CD4-positive, alpha-beta memory T cell (primary cell): ENCODE measurements around the gene CBFA2T3. TPM values are rescaled to one million over a fixed set of nuclear protein-coding genes. Genes with fewer than 3 reads are reported as not detected.

Source experiments
- CTCF ChIA-PET: fragments of 350-600 bp; sonication (Branson Sonifier 250); formaldehyde crosslinking; loops from one replicate; lab custom pipeline; 2021; ENCODE audit warnings: inconsistent platforms; ENCODE audit not compliant: partially characterized antibody; lab: Charles Lee
- POLR2A ChIA-PET: fragments of 350-600 bp; sonication (Branson Sonifier 250); formaldehyde crosslinking; loops from one replicate; lab custom pipeline; 2021; ENCODE audit not compliant: partially characterized antibody; lab: Charles Lee
- DNase-seq, 5 donors: peaks; one replicate each; pipeline versions ENCODE4 v3.0.0 to v3.0.0-alpha.2; 2020 to 2022; ENCODE audit warnings: mixed read lengths in 1 of 5
- H3K27ac ChIP-seq: one replicate; pipeline ENCODE4 v1.7.0; 2013; ENCODE audit warnings: low read depth, low read length
- H3K27me3 ChIP-seq: 2 replicates; pipeline ENCODE4 v1.7.0; 2013; ENCODE audit warnings: mild to moderate bottlenecking, low read length, moderate library complexity; ENCODE audit not compliant: insufficient read depth
- H3K36me3 ChIP-seq: 2 replicates; pipeline ENCODE4 v1.7.0; 2013; ENCODE audit warnings: mild to moderate bottlenecking, low read length, moderate library complexity; ENCODE audit not compliant: insufficient read depth
- H3K4me1 ChIP-seq: 2 replicates; pipeline ENCODE4 v1.7.0; 2013; ENCODE audit warnings: mild to moderate bottlenecking, low read length, moderate library complexity; ENCODE audit not compliant: insufficient read depth
- H3K4me3 ChIP-seq, 2 donors: one replicate each; pipeline ENCODE4 v1.7.0; 2013; ENCODE audit warnings: low read length in 2 of 2, mild to moderate bottlenecking in 1 of 2
- H3K9me3 ChIP-seq, 2 donors: one replicate each; pipeline ENCODE4 v1.7.0; 2013; ENCODE audit warnings: low read length in 2 of 2, control low read depth in 1 of 2; ENCODE audit not compliant: control insufficient read depth in 1 of 2
- H3K27ac Mint-ChIP-seq, 7 donors: one replicate each; pipeline ENCODE4 v1.8.0; 2020 to 2021; ENCODE audit warnings: mixed read lengths in 7 of 7, mild to moderate bottlenecking in 6 of 7, inconsistent platforms in 3 of 7, moderate library complexity in 3 of 7
- H3K27me3 Mint-ChIP-seq, 2 donors: one replicate each; pipeline ENCODE4 v1.8.0; 2020 to 2021; ENCODE audit warnings: mixed read lengths in 2 of 2
- H3K36me3 Mint-ChIP-seq, 2 donors: one replicate each; pipeline ENCODE4 v1.8.0; 2020 to 2021; ENCODE audit warnings: mixed read lengths in 2 of 2, inconsistent platforms in 1 of 2, mild to moderate bottlenecking in 1 of 2
- H3K4me1 Mint-ChIP-seq, 4 donors: one replicate each; pipeline ENCODE4 v1.8.0; 2020 to 2021; ENCODE audit warnings: mixed read lengths in 4 of 4, mild to moderate bottlenecking in 1 of 4
- H3K4me3 Mint-ChIP-seq, 8 donors: one replicate each; pipeline ENCODE4 v1.8.0; 2020 to 2021; ENCODE audit warnings: mixed read lengths in 8 of 8, mild to moderate bottlenecking in 7 of 8, moderate library complexity in 6 of 8, inconsistent platforms in 3 of 8
- H3K9me3 Mint-ChIP-seq, 8 donors: one replicate each; pipeline ENCODE4 v1.8.0; 2020 to 2021; ENCODE audit warnings: mixed read lengths in 8 of 8, mild to moderate bottlenecking in 5 of 8, inconsistent platforms in 3 of 8, moderate library complexity in 1 of 8
- intact Hi-C: fragments of 100-400 bp; cut with micrococcal nuclease; formaldehyde crosslinking; loops from one replicate; pipeline ENCODE4 v1.15.1; 2023
- polyA plus RNA-seq, 2 donors: library from polyadenylated mRNA; unstranded; fragments of 300-500 nt; fragmentation: Illumina TruSeq; gene quantifications; one replicate each; pipeline ENCODE4 v1.2.3, GENCODE V29; 2021
- total RNA-seq, 2 experiments: library from RNA; stranded (reverse); gene quantifications; one replicate each; pipeline ENCODE4 v1.2.3, GENCODE V29; 2021

Gene CBFA2T3
- total and polyA plus RNA-seq, 4 experiments from 2014 or later, result 0.11 to 0.14 TPM; not detected in 2

DNA sequence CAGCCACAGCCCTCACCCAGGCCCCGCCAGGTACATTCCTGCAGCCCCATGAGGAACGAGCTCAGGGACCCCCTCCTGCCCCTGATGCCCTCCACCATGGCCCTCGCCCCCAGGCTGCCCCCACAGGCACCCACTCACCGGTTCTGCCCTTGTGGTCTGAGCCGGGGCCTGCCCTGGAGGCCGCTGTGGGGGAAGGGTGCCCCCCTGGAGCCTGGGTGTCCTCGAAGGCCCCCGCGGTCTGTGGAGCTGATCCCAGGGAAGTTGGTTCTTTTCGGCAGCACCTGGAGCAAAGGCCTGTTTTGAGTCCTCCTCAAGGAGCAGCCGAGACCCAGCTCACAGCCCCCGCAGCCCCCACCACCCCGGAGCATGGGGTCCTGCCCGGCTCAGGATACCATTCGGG lies 112.9 kb downstream of the CBFA2T3 start:
- Histone ChIP-seq H3K4me1 (no peaks in the 10 kb centered on the region), H3K36me3 (peaks cover 33% of the 10 kb centered on the region), H3K27me3 (no peaks in the 10 kb centered on the region), H3K4me3 (no peak overlapping the region), H3K27ac (no peak overlapping the region), H3K9me3 (no peaks in the 10 kb centered on the region)
- CTCF ChIA-PET, result no interaction called here
- POLR2A ChIA-PET, result no interaction called here
- DNase-seq, result no peak
- Mint-ChIP-seq H3K4me3 (no peak overlapping the region), H3K9me3 (no peaks in the 10 kb centered on the region), H3K36me3 (peaks cover 8 to 23% of the 10 kb centered on the region in 2 donors), H3K27me3 (no peaks in the 10 kb centered on the region), H3K4me1 (peaks cover 0 to 4% (median under 1%) of the 10 kb centered on the region in 4 donors), H3K27ac (no peak overlapping the region)
- intact Hi-C loops, result no loop called here

DNA sequence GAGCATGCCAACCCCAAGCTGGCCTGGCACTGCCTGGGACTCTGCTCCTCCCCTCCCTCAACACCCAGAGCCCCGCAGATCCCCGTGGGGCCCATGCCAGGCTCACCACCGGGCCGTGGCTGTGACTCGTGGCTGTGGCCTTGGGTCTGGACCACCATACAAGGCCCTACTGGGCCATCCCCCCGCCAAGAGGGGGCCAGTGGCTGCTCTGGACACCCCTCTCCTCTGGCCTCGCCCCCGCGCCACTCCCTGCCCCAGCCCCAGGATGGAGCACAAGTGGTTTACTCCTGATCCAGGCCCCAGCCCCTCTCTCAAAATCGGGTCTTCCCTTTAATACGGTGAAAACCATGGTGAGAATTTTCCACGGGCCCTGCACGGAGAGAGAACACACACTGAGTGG lies 113.6 kb downstream of the CBFA2T3 start:
- DNase-seq, result no peak
- intact Hi-C loops, result no loop called here
- Mint-ChIP-seq H3K27me3 (no peaks in the 10 kb centered on the region), H3K4me1 (peaks cover 3 to 10% (median 5%) of the 10 kb centered on the region in 4 donors), H3K9me3 (no peaks in the 10 kb centered on the region), H3K27ac (no peak overlapping the region), H3K36me3 (peaks cover 8 to 28% of the 10 kb centered on the region in 2 donors), H3K4me3 (no peak overlapping the region)
- H3K27ac ChIP-seq, result no peak overlapping the region
- no peaks in the 10 kb centered on the region for H3K9me3 ChIP-seq
- CTCF ChIA-PET, result no interaction called here
- H3K36me3 ChIP-seq, result peaks cover 33% of the 10 kb centered on the region
- peaks cover 4% of the 10 kb centered on the region for H3K4me1 ChIP-seq
- POLR2A ChIA-PET, result no interaction called here
- no peak overlapping the region for H3K4me3 ChIP-seq
- no peaks in the 10 kb centered on the region for H3K27me3 ChIP-seq

DNA sequence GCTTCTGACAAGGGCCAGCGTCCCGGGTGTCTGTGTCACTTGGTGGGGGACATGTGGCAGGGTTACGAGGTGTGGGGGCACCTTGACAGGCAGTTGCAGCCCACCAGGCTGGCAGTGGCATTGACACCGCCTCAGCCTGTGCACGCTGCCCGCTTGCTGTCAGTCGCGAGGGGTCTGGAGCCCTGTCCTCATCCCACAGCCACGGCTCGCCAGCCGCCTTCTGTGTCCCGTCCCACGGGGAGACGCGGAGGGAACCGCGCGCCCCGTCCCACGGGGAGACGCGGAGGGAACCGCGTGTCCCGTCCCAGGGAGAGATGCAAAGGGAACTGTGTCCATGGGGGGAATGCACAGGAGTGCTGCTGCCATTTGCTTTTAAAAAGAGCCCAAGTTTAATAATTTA lies 114.0 kb downstream of the CBFA2T3 start:
- Histone ChIP-seq H3K4me3 (no peak overlapping the region), H3K27me3 (no peaks in the 10 kb centered on the region), H3K27ac (no peak overlapping the region), H3K9me3 (no peaks in the 10 kb centered on the region), H3K36me3 (peaks cover 33% of the 10 kb centered on the region), H3K4me1 (peaks cover 8% of the 10 kb centered on the region)
- Mint-ChIP-seq H3K36me3 (peaks cover 8 to 30% of the 10 kb centered on the region in 2 donors), H3K27me3 (no peaks in the 10 kb centered on the region), H3K27ac (no peak overlapping the region), H3K4me1 (peaks cover 6 to 14% (median 9%) of the 10 kb centered on the region in 4 donors), H3K4me3 (no peak overlapping the region), H3K9me3 (no peaks in the 10 kb centered on the region)
- no peak for DNase-seq
- ChIA-PET CTCF (no interaction called here), POLR2A (no interaction called here)
- intact Hi-C loops, result no loop called here

DNA sequence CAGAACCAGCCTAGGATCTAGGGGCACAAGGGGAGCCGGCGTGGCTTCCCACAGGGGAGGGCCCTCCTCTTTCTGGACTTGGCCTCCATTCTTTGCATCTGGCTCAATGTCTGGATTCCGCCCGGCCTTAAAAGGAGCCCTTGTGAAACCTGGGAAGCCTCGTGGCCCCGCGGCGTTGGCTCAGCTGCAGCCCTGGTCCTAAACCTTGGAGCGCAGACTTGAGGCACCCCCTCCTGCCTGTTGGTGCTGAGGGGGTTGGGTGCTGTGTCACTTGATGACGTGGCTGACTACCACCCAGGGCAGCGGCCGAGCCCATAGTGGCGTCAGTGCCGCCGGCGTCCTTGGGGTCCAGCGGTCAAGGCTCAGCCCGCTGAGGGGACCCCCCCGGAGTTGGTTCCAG lies 115.6 kb downstream of the CBFA2T3 start:
- no peaks in the 10 kb centered on the region for H3K27me3 ChIP-seq
- no peak overlapping the region for H3K4me3 Mint-ChIP-seq

DNA sequence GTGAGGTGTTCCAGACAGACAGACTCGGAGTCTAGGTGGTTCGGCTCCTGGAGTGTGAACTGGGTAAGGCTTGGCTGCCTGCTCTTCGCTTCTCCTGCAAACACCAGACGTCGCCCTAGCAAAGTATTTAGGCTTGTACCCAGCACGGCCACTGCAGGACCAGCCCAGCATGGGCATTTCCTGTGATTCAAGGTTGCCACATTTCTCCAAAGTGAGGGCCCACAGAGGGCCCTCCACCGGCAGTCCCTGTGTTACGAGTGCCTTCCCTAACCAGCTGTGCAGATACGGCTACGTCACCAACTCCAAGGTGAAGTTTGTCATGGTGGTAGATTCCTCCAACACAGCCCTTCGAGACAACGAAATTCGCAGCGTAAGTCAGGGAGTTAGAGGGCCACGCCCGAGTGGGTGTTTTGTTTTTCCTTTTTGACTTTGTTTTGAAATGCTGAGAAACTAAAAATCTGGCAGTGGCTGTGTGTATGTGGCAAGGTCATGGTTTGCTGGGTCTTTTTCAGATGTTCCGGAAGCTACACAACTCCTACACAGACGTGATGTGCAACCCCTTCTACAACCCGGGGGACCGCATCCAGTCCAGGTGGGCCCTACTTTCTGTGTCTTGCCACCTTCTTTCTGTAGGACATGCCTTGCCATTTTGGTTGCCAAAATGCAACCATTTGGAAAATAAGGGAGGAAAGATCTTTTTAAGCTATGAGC lies 117.5 kb downstream of the CBFA2T3 start:
- intact Hi-C loops, result loop anchor here (5.0 kb wide), 2 partner anchors 227 to 402 kb away; no protein-coding TSS in a partner anchor
- ChIA-PET POLR2A (interaction anchor here (2.9 to 4.6 kb wide), 2 partner anchors 48 to 358 kb away, joined by 29 to 53 read pairs; partner anchors contain the start of genes APRT and ZNF778), CTCF (interaction anchor here (0.9 to 2.9 kb wide), 4 partner anchors 44 to 358 kb away, joined by 3 to 40 read pairs (median 10); partner anchors contain the start of gene ZNF778)
- Histone ChIP-seq H3K4me3 (no peak overlapping the region), H3K27ac (no peak overlapping the region), H3K27me3 (no peaks in the 10 kb centered on the region), H3K4me1 (peaks cover 27% of the 10 kb centered on the region), H3K36me3 (peaks cover 33% of the 10 kb centered on the region), H3K9me3 (no peaks in the 10 kb centered on the region)
- H3K36me3 Mint-ChIP-seq, result peaks cover 8 to 37% of the 10 kb centered on the region in 2 donors
- DNase-seq, result no peak
- H3K4me3 Mint-ChIP-seq, result peak overlapping the region in 1 of 8 donors; percentile 9
- peak overlapping the region in 1 of 7 donors; percentile 32 for H3K27ac Mint-ChIP-seq
- peaks cover 15 to 41% (median 25%) of the 10 kb centered on the region in 4 donors for H3K4me1 Mint-ChIP-seq
- peaks cover 0 to 2% (median 0%) of the 10 kb centered on the region in 8 donors for H3K9me3 Mint-ChIP-seq
- H3K27me3 Mint-ChIP-seq, result peaks cover 0 to 2% of the 10 kb centered on the region in 2 donors

More for the DNA sequence above, 115.6 kb downstream of the CBFA2T3 start:
- Histone ChIP-seq H3K36me3 (peaks cover 33% of the 10 kb centered on the region), H3K9me3 (no peaks in the 10 kb centered on the region), H3K4me1 (peaks cover 12% of the 10 kb centered on the region), H3K4me3 (no peak overlapping the region), H3K27ac (no peak overlapping the region)
- peak overlapping the region in 2 of 7 donors; percentile 13 to 57 for H3K27ac Mint-ChIP-seq
- POLR2A ChIA-PET, result no interaction called here
- peaks cover 0 to 2% (median 0%) of the 10 kb centered on the region in 8 donors for H3K9me3 Mint-ChIP-seq
- DNase-seq, result no peak
- intact Hi-C loops, result no loop called here
- H3K36me3 Mint-ChIP-seq, result peaks cover 8 to 37% of the 10 kb centered on the region in 2 donors
- CTCF ChIA-PET, result interaction anchor here (0.6 kb wide), 1 partner anchor 67 kb away, joined by 4 read pairs; no protein-coding TSS in a partner anchor
- peaks cover 0 to 2% of the 10 kb centered on the region in 2 donors for H3K27me3 Mint-ChIP-seq
- H3K4me1 Mint-ChIP-seq, result peaks cover 8 to 26% (median 14%) of the 10 kb centered on the region in 4 donors

DNA sequence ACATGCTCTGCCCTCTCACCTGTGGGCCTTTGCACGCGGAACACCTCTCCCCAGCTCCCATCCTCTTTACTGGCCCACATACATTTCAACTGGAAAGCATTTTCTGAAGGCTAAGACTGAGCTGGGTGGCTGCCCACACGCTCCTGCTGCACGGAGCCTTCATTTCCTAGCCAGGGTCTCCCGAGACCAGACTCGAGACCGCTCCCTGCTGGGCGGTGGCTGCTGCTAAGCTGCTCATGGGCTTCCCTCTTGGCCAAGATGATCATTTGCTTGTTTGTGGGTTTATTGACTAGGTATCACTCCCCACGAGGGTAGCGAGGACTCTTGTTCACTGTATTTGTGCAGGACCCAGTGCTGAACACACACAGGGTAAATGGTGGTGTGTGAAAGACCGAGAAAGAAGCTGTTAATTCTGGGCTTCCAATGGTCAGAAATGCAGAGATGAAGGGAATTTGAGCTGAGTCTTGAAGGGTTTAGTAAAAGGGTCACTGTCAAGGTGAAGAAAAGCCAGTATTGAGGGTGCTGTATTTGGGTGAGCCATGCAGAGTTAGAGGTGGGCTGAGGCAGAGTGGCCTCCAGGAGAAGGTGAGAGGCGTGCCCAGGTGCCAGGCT lies 119.2 kb downstream of the CBFA2T3 start:
- peaks cover 32% of the 10 kb centered on the region for H3K36me3 ChIP-seq
- Mint-ChIP-seq H3K27ac (peak overlapping the region; percentile 95 to 99 (median 97)), H3K36me3 (peaks cover 8 to 37% of the 10 kb centered on the region in 2 donors), H3K9me3 (peaks cover 0 to 2% (median 0%) of the 10 kb centered on the region in 8 donors), H3K4me1 (peaks cover 15 to 43% (median 25%) of the 10 kb centered on the region in 4 donors), H3K27me3 (peaks cover 0 to 2% of the 10 kb centered on the region in 2 donors), H3K4me3 (peak overlapping the region; percentile 94 to 100 (median 97))
- peak overlapping the region; percentile 67 to 93 for H3K4me3 ChIP-seq
- intact Hi-C loops, result loop anchor here (1.0 to 5.0 kb wide), 9 partner anchors 46 to 401 kb away; partner anchors contain the start of genes CDH15, MVD and ZNF778
- H3K27me3 ChIP-seq, result no peaks in the 10 kb centered on the region
- peak overlapping the region; percentile 76 for H3K27ac ChIP-seq
- no peaks in the 10 kb centered on the region for H3K9me3 ChIP-seq
- peak; percentile 67 to 81 (median 70) for DNase-seq
- H3K4me1 ChIP-seq, result peaks cover 27% of the 10 kb centered on the region
- POLR2A ChIA-PET, result interaction anchor here (0.7 to 4.6 kb wide), 27 partner anchors 8 to 359 kb away, joined by 3 to 53 read pairs (median 5); partner anchors contain the start of genes APRT, CDH15, PABPN1L and ZC3H18
- CTCF ChIA-PET, result interaction anchor here (0.7 to 2.9 kb wide), 22 partner anchors 9 to 359 kb away, joined by 3 to 40 read pairs (median 5); partner anchors contain the start of genes APRT, PABPN1L and ZNF778
